ENCODE results near the gene SCRN2.
A peak's percentile ranks its signal among the peaks of the same experiment; 100 is the strongest.

Gene SCRN2

DNA sequence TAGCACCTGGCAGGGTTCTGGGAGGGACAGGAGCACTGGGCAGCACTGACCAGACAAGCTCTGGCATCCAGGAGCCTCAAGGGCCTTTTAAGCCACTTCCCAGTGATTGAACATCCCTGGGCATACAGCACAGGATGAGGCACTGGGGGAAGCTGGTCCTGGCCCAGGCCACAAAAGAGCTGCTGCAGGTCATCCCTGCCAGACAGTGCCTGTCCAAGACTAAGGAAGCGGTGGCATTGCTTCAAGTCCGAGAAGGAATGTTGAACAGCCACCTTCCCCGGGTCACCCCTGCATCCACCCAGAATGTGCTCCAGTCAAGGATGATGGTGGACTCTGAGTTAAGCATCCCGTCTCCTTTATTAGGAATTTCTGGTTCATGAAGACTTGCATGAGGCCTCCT, 18.3 kb downstream of the SCRN2 start:
- TF ChIP-seq CTCF (IDR thresholded peaks at IDR 0.05; ENCODE audit: control insufficient read depth, insufficient read depth, low read depth, low read length, missing control alignments), result no peak
- no peak overlapping the region for H3K4me3 ChIP-seq (ENCODE audit: control insufficient read depth, low read depth, low read length)
- DNase-seq (ENCODE audit: low read depth), result no peak

DNA sequence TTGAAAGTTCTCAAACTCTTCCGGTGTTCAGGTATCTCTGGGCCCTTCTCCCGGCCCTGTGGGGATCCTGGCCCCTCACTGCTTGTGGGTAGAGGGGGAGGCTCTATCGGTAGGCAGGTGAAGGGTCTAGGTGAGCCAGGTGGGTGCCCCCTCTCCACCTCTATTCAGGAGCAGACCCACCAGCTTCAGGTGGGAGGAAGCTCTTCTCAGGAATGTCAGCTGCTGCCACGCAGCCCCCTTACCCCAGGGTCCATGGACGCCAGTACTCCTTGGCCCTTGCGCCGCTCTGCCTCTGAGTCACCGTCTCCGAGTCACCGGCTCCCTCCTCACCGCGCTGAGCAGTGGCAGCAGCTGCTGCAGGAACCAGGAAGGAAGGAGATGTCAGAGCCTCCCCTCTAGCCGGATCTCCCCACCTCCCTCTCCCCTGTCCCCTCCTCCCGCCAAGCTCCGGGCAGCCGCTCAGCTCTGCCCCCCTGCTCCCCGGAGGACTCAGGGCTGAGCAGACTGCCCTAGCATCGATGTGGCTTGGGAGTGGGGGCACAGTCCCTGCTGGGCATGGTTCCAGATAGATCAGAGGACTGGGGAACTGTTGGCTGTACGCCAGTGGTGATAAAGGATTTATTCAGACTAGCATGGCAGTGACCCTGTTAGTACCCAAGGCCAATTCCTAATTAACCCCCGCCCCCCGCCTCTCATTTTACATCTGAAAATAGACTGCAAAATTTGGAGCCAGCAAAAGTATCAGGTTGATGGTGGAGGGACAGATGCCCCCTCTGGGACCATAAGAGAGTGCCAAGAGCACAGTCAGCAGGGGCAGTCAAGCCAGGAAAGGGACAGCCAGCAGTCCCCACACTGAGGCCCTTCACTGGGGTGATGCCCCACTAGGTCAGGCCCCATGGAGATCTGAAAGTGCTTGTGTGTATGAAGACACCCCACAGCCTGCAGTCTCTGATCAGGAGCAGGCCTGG, 19.4 kb downstream of the SCRN2 start, which contains the start of gene OSBPL7:
Gene OSBPL7, minus strand, starts transcription at position 371 of the 968 bp plus-strand sequence. CDS start 1,516 bp downstream, outside the sequence.
- no peak for DNase-seq (ENCODE audit: low read depth)
- TF ChIP-seq CTCF (IDR thresholded peaks at IDR 0.05; ENCODE audit: control insufficient read depth, insufficient read depth, low read depth, low read length, missing control alignments), result peak; percentile 5
- peak within 1 kb of the TSS; percentile 81 for H3K4me3 ChIP-seq (ENCODE audit: control insufficient read depth, low read depth, low read length)

- peak overlapping the region; percentile 81 for H3K4me3 ChIP-seq (ENCODE audit: control insufficient read depth, low read depth, low read length)
- DNase-seq (ENCODE audit: low read depth), result no peak
- no peak for TF ChIP-seq CTCF (IDR thresholded peaks at IDR 0.05; ENCODE audit: control insufficient read depth, insufficient read depth, low read depth, low read length, missing control alignments)
These were observed 20.0 kb downstream of the SCRN2 start for GRCh38 chr17:47821031-47821423.

- no peak for DNase-seq (ENCODE audit: low read depth)
- no peak overlapping the region for H3K4me3 ChIP-seq (ENCODE audit: control insufficient read depth, low read depth, low read length)
- no peak for TF ChIP-seq CTCF (IDR thresholded peaks at IDR 0.05; ENCODE audit: control insufficient read depth, insufficient read depth, low read depth, low read length, missing control alignments)
These were observed 20.9 kb downstream of the SCRN2 start for GRCh38 chr17:47820033-47820789.

- no peak for DNase-seq (ENCODE audit: low read depth)
- TF ChIP-seq CTCF (IDR thresholded peaks at IDR 0.05; ENCODE audit: control insufficient read depth, insufficient read depth, low read depth, low read length, missing control alignments), result no peak
- no peak overlapping the region for H3K4me3 ChIP-seq (ENCODE audit: control insufficient read depth, low read depth, low read length)
These were observed 21.6 kb downstream of the SCRN2 start for GRCh38 chr17:47819475-47819874.

GRCh38 chr17:47818002-47818695, 22.9 kb downstream of the SCRN2 start:
- H3K4me3 ChIP-seq (ENCODE audit: control insufficient read depth, low read depth, low read length), result no peak overlapping the region
- no peak for TF ChIP-seq CTCF (IDR thresholded peaks at IDR 0.05; ENCODE audit: control insufficient read depth, insufficient read depth, low read depth, low read length, missing control alignments)
- no peak for DNase-seq (ENCODE audit: low read depth)
